NCI-H146 (cell line): Measurements from ENCODE around the gene EXOC2.

ENCODE experiments used
- DNase-seq: peaks from one replicate; lab custom pipeline; 2025; lab: John Stamatoyannopoulos, UW

The EXOC2 gene

GRCh38 chr6:445571-446417 lies 247.1 kb downstream of the EXOC2 start:
- no peak for DNase-seq

GRCh38 chr6:444653-445275 lies 248.2 kb downstream of the EXOC2 start:
- no peak for DNase-seq

GRCh38 chr6:443621-444159 lies 249.2 kb downstream of the EXOC2 start:
- no peak for DNase-seq

- DNase-seq = no peak
These were observed 251.6 kb downstream of the EXOC2 start for GRCh38 chr6:441126-441920.

GRCh38 chr6:439641-440167 lies 253.2 kb downstream of the EXOC2 start:
- DNase-seq = peak; percentile 77

- no peak for DNase-seq
These were observed 254.2 kb downstream of the EXOC2 start for GRCh38 chr6:438634-439170.

- no peak for DNase-seq
These were observed 255.9 kb downstream of the EXOC2 start for GRCh38 chr6:437037-437392.

GRCh38 chr6:436308-437036 lies 256.5 kb downstream of the EXOC2 start:
- DNase-seq = no peak

- DNase-seq = no peak
These were observed 257.3 kb downstream of the EXOC2 start for GRCh38 chr6:435441-436307.
